ENCODE data around the gene NAPA.

DNA sequence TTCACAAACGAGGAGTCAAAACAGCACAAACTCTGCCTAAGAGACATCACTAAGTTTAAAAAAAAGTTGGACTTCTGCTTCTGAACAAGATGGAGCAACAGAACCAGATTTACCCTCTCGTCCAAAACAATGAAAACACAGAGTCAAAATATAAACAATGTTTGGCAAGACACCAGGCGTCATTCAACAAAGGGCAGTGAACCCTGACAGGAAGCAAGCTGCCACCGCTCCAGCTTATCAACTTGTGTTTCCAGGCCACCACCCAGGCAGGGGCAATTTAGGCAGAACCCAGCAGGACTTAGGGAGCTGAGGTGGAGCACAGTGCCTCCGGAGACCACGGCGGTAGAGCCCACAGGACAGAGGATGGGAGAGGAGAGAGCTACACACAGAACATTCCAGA lies 8.6 kb upstream of the NAPA start:
- TF ChIP-seq GATA3 (IDR thresholded peaks at IDR 0.05; ENCODE audit: low read depth, low read length) (no peak), GATA2 (IDR thresholded peaks at IDR 0.05; ENCODE audit: low read depth, low read length) (no peak)
